Suprapubic skin (tissue), 4 donors: Measurements from ENCODE around the gene NEURL3. TPM values are rescaled to one million over a fixed set of nuclear protein-coding genes. Genes with fewer than 3 reads are reported as not detected.
A peak's percentile ranks its signal among the peaks of the same experiment; 100 is the strongest.

Experiments used
- DNase-seq, 2 donors: peaks; one replicate each; pipeline ENCODE4 v3.0.0-alpha.2; 2019; ENCODE audit warnings: low spot score in 2 of 2
- H3K27ac ChIP-seq: fragments of 200-600 bp; sonication (generic); one replicate; pipeline ENCODE4 v1.5.1; 2019
- H3K27me3 ChIP-seq: fragments of 200-600 bp; sonication (generic); one replicate; pipeline ENCODE4 v1.5.1; 2019
- H3K36me3 ChIP-seq: fragments of 200-600 bp; sonication (generic); one replicate; pipeline ENCODE4 v1.5.1; 2019
- H3K4me1 ChIP-seq: fragments of 200-600 bp; sonication (generic); one replicate; pipeline ENCODE4 v1.5.1; 2019
- H3K4me3 ChIP-seq: fragments of 200-600 bp; sonication (generic); one replicate; pipeline ENCODE4 v1.5.1; 2019; ENCODE audit warnings: mild to moderate bottlenecking
- H3K9me3 ChIP-seq: fragments of 200-600 bp; sonication (generic); one replicate; pipeline ENCODE4 v1.5.1; 2019
- CTCF ChIP-seq, 2 donors: fragments of 200-600 bp in 1 of 2; fragments of 450-650 bp in 1 of 2; sonication (generic) in 1 of 2; IDR thresholded peaks; one replicate each; pipeline ENCODE4 v1.5.1; 2016 to 2019; ENCODE audit warnings: antibody characterized with exemption in 2 of 2, mild to moderate bottlenecking in 1 of 2, moderate library complexity in 1 of 2
- EP300 ChIP-seq: sonication (generic); formaldehyde crosslinking; IDR thresholded peaks from one replicate; pipeline ENCODE4 v1.6.1; 2017; ENCODE audit warnings: antibody characterized with exemption
- POLR2A ChIP-seq, 2 donors: fragments of 450-650 bp; IDR thresholded peaks; one replicate each; pipeline ENCODE4 v1.6.1; 2017; ENCODE audit warnings: antibody characterized with exemption in 2 of 2, mild to moderate bottlenecking in 2 of 2, moderate library complexity in 2 of 2
- POLR2AphosphoS5 ChIP-seq, 3 donors: sonication (generic); formaldehyde crosslinking; IDR thresholded peaks; one replicate each; pipeline ENCODE4 v1.6.1; 2017; ENCODE audit warnings: antibody characterized with exemption in 3 of 3
- WGBS: methylation state at CpG from one replicate; pipeline ENCODE4 v1.1.5; 2018; 5-methylcytosine and 5-hydroxymethylcytosine counted together
- total RNA-seq, 4 donors: library from RNA; depleted of rRNA; stranded (reverse); fragments of >200 nt; gene quantifications; one replicate each; pipeline ENCODE4 v1.1.0, GENCODE V29; 2016

The NEURL3 gene
- total RNA-seq, 4 donors from 2014 or later = 0.52 to 2.6 (median 1.5) TPM

GRCh38 chr2:96548558-96549465 lies 43.7 kb upstream of the NEURL3 start:
- DNase-seq = peak; percentile 62 to 69
- no peaks in the 10 kb centered on the region for H3K27me3 ChIP-seq
- H3K4me1 ChIP-seq = peaks cover 14% of the 10 kb centered on the region
- H3K27ac ChIP-seq = no peak overlapping the region
- no peaks in the 10 kb centered on the region for H3K9me3 ChIP-seq
- no peak for TF ChIP-seq CTCF (IDR thresholded peaks at IDR 0.05)
- H3K36me3 ChIP-seq = peaks cover 61% of the 10 kb centered on the region
- 90% methylated on average over 14 of the region's 24 CpGs for WGBS
- H3K4me3 ChIP-seq = no peak overlapping the region

- Histone ChIP-seq H3K27me3 (no peaks in the 10 kb centered on the region), H3K4me3 (no peak overlapping the region), H3K36me3 (peaks cover 56% of the 10 kb centered on the region), H3K27ac (no peak overlapping the region), H3K4me1 (peaks cover 13% of the 10 kb centered on the region), H3K9me3 (no peaks in the 10 kb centered on the region)
- WGBS = 84% methylated on average over 6 of the region's 6 CpGs
- DNase-seq = peak in 1 of 2 donors; percentile 10
- no peak for TF ChIP-seq POLR2AphosphoS5 (IDR thresholded peaks at IDR 0.05)
- no peak for TF ChIP-seq CTCF (IDR thresholded peaks at IDR 0.05)
These were observed 42.6 kb upstream of the NEURL3 start for GRCh38 chr2:96547731-96548171.

GRCh38 chr2:96547203-96547641 lies 42.1 kb upstream of the NEURL3 start:
- H3K4me3 ChIP-seq = no peak overlapping the region
- WGBS = 71% methylated on average over 7 of the region's 7 CpGs
- H3K27me3 ChIP-seq = no peaks in the 10 kb centered on the region
- H3K4me1 ChIP-seq = peaks cover 13% of the 10 kb centered on the region
- peaks cover 55% of the 10 kb centered on the region for H3K36me3 ChIP-seq
- H3K27ac ChIP-seq = no peak overlapping the region
- H3K9me3 ChIP-seq = no peaks in the 10 kb centered on the region
- TF ChIP-seq CTCF (IDR thresholded peaks at IDR 0.05) = no peak
- TF ChIP-seq POLR2A (IDR thresholded peaks at IDR 0.05) = no peak
- no peak for TF ChIP-seq POLR2AphosphoS5 (IDR thresholded peaks at IDR 0.05)
- no peak for TF ChIP-seq EP300
- DNase-seq = peak; percentile 41 to 76

GRCh38 chr2:96546797-96547196 lies 41.6 kb upstream of the NEURL3 start:
- Histone ChIP-seq H3K4me3 (no peak overlapping the region), H3K27me3 (no peaks in the 10 kb centered on the region), H3K4me1 (peaks cover 17% of the 10 kb centered on the region), H3K27ac (no peak overlapping the region), H3K9me3 (no peaks in the 10 kb centered on the region), H3K36me3 (peaks cover 50% of the 10 kb centered on the region)
- WGBS = 51% methylated on average over 8 of the region's 8 CpGs
- TF ChIP-seq POLR2A (IDR thresholded peaks at IDR 0.05) (no peak), POLR2AphosphoS5 (IDR thresholded peaks at IDR 0.05) (no peak), EP300 (no peak), CTCF (IDR thresholded peaks at IDR 0.05) (no peak)
- peak in 1 of 2 donors; percentile 30 for DNase-seq

- Histone ChIP-seq H3K4me3 (no peak overlapping the region), H3K27ac (no peak overlapping the region), H3K36me3 (peaks cover 46% of the 10 kb centered on the region), H3K9me3 (no peaks in the 10 kb centered on the region), H3K4me1 (peaks cover 20% of the 10 kb centered on the region), H3K27me3 (no peaks in the 10 kb centered on the region)
- DNase-seq = peak in 1 of 2 donors; percentile 50
- TF ChIP-seq CTCF (IDR thresholded peaks at IDR 0.05) (no peak), EP300 (no peak), POLR2A (IDR thresholded peaks at IDR 0.05) (no peak), POLR2AphosphoS5 (IDR thresholded peaks at IDR 0.05) (no peak)
- 77% methylated on average over 5 of the region's 5 CpGs for WGBS
These were observed 41.2 kb upstream of the NEURL3 start for GRCh38 chr2:96546321-96546720.
